CD4-positive, alpha-beta T cell treated with Interleukin-21 for 1 hour (primary cell): ENCODE data around the gene EFTUD2.
A peak's percentile ranks its signal among the peaks of the same experiment; 100 is the strongest.

Experiments used
- DNase-seq: peaks from one replicate; pipeline ENCODE4 v3.0.0-alpha.2; 2020

Gene EFTUD2

DNA sequence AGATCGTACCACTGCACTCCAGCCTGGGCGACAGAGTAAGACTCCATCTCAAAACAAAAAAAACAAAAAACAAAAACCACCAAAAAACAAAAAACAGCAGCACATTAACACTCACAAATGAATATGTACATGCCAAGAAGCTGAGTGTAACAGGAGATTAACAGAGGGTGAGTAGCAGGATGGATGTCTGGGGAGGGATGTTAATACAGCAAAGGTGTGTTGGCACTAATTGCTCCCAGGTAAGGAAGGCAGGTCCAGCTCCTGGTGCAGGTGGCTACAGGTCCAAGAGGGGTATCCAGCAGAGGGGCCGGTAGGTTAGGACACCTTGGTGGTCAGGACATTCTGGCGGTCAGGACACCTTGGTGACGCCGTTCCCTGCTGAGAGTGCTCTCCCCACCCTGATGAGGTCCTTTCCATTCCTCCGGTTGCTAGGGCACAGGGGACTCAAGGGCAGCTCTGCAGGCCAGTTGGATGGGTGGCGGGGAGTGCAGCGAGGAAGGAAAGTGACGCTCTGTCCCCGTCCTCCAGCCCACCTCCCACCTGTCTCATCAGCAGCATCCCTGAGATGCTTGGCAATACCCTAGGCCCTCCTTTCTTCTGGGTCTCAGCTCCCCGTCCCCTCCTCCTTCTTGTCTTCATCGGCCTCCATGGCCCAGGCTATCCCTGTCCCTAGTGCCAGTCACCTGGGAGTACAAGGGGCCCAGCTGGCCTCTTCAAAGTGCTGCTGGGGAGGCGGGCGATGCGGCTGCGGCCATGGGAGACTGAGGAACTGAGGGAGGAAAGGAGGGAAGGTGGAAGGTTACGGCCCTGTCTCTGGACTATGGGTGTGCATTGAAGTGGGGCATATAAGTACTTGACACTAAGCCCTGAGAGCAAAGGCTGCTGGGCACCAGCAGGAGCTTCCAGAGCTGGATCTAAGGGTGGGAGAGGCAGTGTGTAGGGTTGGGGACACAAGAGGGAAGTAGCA is 26.8 kb upstream of the EFTUD2 start:
- no peak for DNase-seq

GRCh38 chr17:44924107-44924544 is 24.9 kb upstream of the EFTUD2 start:
- DNase-seq, result no peak

GRCh38 chr17:44922746-44923470 is 23.7 kb upstream of the EFTUD2 start:
- DNase-seq, result no peak

- DNase-seq, result no peak
Measured at GRCh38 chr17:44922136-44922535, 22.9 kb upstream of the EFTUD2 start.

DNA sequence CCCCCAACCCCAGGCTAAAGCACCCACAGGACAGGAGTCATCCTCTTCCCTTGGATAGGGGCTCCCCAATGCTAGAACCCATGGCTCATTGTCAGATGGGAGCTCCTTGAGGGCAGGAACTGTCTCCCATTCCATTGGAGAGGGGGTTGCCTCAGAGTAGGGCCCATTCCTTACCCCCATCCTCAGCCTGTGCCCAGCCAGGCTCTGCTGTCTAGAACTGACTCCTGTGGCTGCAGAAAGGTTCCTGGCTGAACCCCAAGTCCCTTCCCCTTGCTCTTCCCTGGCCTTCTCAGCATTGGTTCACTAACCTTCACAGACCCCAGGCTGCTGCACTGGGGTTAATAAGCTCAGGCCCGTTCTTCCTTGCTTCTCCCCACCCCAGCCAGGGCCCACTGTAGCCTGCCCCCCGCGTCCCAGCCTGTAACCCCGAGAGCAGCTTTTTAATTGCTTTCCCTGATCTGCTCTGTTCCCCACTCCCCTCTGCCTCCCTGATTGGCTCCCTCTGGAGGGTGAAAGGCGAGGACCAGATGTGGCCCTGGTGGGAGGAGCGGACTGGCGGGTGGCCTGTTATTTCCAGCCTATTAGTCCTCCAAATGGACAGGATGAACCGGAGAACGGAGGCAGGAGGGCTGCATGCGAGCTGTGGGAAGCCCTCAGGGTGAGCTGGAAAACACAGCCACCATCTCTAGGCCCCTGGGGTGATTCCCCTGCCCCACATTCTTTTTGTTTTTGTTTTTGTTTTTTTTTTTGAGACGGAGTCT is 22.1 kb upstream of the EFTUD2 start:
- no peak for DNase-seq

DNA sequence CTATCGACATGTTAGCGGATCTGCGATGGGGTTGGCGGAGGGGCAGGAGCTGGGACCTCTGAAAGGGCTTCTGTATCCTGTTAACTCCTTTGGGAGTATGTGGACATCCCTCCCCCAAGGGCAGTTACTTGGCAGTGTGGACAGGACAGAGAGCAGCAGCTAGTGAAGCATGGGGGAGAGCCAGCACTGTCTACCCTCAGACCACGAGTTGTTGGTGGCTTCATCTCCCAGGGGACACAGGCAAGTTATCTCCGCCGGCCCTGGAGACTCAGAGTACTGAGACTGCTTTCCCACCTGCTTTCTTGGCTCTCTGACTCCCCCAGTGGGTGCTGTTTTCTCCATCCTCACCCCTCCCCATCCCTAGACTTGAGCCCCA is 21.3 kb upstream of the EFTUD2 start:
- no peak for DNase-seq

GRCh38 chr17:44919885-44920564 is 20.8 kb upstream of the EFTUD2 start:
- DNase-seq, result peak; percentile 63

DNA sequence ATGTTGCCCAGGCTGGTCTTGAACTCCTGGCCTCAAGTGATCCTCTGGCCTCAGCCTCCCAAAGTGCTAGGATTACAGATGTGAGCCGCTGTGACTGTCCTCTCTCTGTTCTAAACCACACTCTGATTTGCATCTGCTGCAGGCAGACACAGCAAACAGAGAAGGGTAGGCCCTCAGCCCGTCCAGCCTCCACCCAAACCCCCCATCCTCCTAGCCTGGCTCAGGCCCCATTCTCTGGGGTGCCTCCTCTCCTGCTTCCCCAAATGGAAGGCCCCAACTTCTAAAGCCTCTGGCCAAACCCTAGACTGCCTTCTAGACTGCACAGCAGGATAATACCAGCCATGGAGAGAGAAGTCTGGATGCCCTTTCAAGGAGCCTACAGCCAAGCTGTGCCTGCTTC is 20.2 kb upstream of the EFTUD2 start:
- no peak for DNase-seq

- DNase-seq, result no peak
Measured at GRCh38 chr17:44918006-44918405, 18.8 kb upstream of the EFTUD2 start.

DNA sequence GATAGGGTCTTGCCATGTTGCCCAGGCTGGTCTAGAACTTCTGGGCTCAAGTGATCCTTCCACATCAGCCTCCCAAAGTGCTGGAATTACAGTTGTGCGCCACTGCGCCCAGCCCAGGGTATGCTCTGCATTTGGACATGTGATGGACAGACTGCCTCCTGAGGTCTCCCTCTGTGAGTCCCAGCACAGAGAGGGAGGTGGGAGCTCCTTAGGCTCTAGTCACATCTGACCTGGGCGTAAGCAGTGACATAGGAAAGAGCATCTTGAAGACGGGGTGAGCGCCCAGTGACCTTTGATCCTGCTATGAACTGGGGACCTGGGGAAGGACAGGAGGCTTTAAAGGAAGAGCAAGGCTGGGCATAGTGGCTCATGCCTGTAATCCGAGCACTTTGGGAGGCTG is 18.2 kb upstream of the EFTUD2 start:
- DNase-seq, result no peak

DNA sequence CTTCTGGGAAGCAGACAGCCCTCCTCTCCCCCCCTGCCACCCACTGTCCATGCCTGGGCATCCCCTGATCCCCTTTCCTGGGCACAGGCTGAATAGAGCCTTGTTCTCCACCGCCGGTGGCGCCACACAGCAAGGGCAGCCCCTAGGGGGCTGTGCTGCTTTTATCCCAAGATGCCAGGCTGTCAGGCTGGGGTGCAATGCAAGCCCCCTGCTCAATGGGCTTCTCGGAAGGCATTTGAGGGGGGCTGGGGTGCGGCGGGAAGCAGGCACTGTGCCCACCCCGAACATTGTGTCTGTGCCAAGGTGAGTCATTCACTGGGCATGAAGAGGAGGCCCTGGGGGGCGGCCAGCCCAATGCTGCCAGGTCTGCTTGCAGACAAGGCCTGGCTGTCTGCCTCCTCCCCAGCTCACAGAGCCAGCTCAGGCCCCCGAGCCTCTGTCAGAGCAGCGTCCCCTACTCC is 17.6 kb upstream of the EFTUD2 start:
- DNase-seq, result no peak

- no peak for DNase-seq
Measured at GRCh38 chr17:44915862-44916780, 16.9 kb upstream of the EFTUD2 start.

- DNase-seq, result no peak
Measured at GRCh38 chr17:44915321-44915726, 16.1 kb upstream of the EFTUD2 start, which contains the start of gene GFAP. GFAP (minus strand) TSS chr17:44915500; CDS start chr17:44915486, 14 bp downstream.

DNA sequence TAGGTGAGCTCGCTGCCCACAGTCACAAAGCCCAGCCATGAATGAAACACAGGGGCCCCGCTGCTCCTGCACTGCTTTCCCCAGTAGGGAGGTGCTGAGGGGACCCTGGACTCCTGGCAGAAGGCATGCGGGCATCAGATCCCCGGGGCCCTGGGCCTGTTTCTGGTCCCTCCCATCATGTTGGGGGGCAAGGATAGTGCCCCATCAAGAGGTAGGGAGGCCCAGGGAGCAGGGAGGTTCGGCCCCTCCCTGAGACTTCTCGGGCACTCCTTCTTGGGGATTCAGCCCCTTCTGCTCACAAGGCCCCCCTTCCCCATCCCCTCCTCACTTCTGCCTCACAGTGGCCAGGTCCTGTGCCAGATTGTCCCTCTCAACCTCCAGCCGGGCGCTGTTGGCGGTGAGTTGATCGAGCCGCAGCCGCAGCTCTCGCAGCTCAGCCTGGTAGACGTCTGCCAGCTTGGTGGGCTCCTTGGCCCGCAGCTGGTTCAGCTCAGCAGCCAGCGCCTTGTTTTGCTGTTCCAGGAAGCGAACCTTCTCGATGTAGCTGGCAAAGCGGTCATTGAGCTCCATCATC is 15.5 kb upstream of the EFTUD2 start:
- DNase-seq, result no peak

DNA sequence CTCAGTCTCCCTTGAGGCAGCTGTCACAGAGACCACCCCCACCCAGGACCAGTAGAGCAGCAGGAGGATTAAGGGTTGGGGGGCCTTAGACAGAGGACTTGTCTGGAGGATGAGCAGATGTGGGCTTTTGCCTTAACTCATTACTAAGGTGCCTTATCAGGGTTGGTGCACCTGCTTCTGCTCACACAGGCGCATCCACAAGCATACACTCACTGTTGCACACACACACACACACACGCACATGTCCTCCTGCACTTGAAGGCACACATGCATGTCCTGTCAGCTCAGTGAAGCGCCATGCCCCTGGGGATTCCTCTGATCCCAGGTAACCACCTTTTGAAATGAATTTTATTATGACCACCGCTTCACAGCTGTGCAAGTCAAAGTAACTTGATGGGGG is 14.9 kb upstream of the EFTUD2 start:
- DNase-seq, result no peak

DNA sequence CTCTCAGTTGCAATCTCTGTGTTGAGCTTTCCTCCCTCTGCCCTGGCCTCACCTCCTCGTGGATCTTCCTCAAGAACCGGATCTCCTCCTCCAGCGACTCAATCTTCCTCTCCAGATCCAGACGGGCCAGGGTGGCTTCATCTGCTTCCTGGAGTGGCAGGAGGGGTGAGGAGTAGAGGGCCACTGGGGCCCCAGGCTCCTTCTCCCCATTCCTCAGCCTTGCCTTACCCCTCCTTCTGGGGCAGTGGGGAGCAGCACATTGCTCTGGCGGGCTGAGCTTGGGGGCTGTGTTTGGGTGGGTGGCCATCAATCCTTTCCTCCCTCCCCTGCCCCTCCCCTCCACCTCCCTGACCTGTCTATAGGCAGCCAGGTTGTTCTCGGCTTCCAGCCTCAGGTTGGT is 14.4 kb upstream of the EFTUD2 start:
- no peak for DNase-seq

DNA sequence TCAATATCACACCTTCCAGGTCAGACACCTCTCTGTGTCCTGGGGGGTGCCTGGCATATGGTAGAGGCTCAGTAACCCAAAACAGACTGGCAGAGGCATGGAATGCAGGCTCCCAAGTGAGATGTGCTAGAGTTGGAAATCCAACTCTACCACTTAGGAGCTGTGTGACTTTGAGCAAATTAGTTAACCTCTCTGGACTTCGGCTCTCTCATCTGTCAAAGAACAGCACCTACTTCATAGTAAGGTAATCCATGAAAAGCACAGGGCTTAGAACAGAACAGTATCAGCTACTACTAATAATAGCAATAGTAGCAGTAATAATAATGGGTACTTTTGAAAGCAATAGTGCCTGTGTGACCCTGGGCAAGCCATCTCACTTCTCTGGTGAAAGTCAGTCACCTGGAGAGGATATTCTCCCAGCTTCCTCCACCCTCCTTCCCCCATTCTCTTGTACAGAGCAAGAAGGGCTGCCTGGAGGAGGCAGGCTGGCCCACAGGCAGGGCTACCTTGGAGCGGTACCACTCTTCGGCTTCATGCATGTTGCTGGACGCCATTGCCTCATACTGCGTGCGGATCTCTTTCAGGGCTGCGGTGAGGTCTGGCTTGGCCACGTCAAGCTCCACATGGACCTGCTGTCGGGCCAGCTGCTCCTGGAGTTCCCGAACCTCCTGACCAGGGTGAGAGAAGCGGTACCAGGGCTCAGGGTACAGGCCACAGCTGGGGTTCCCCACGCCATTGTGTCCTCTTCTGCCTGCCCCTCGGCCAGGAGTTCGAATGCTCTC is 13.7 kb upstream of the EFTUD2 start:
- no peak for DNase-seq

GRCh38 chr17:44911133-44912001 is 12.1 kb upstream of the EFTUD2 start:
- peak; percentile 57 for DNase-seq
